Umbilical cord (tissue), 2 donors: ENCODE measurements around the gene KISS1. TPM values are rescaled to one million over a fixed set of nuclear protein-coding genes. Genes with fewer than 3 reads are reported as not detected.
"Not testable (repeated sequence)": the region's sequence is repeated elsewhere in the genome, so short reads cannot be mapped to it uniquely, and the experiment has no call there.

Experiments used
- DNase-seq: peaks from one replicate; pipeline ENCODE4 v3.0.0-alpha.2; 2015; ENCODE audit warnings: low spot score
- total RNA-seq: library from RNA; depleted of rRNA; stranded (reverse); fragments of >200 nt; gene quantifications from one replicate; pipeline ENCODE4 v1.2.3, GENCODE V29; 2014; ENCODE audit warnings: low replicate concordance; ENCODE audit not compliant: insufficient read depth

KISS1 gene, protein sequence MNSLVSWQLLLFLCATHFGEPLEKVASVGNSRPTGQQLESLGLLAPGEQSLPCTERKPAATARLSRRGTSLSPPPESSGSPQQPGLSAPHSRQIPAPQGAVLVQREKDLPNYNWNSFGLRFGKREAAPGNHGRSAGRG
- total RNA-seq: not detected

GRCh38 chr1:204196068-204196795, at the start of gene KISS1:
TSS of gene KISS1 (minus strand) at chr1:204196491. CDS start at chr1:204192876, 3,615 bp downstream.
- DNase-seq: no peak

- DNase-seq: no peak
Observed at GRCh38 chr1:204242920-204243319, 46.6 kb upstream of the KISS1 start.

DNA sequence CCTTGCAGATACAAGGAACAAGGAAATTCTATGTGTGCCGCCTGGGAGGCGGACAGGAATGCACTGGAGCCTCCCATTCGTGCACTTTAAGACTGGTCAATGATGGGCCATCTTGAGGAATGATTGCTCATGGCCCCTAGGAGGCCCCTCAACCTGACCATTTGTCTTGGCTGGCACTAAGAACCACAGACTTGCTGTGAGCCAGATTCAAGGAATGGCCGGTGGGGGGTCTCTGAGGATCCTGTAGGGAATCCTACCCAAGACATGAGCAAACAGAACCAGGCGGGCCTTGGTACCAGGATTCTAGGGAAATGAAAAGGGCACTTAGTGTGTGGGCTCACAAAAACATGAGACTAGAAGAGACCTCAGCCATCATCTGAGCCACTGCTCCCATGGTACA, 45.6 kb upstream of the KISS1 start:
- DNase-seq: no peak

DNA sequence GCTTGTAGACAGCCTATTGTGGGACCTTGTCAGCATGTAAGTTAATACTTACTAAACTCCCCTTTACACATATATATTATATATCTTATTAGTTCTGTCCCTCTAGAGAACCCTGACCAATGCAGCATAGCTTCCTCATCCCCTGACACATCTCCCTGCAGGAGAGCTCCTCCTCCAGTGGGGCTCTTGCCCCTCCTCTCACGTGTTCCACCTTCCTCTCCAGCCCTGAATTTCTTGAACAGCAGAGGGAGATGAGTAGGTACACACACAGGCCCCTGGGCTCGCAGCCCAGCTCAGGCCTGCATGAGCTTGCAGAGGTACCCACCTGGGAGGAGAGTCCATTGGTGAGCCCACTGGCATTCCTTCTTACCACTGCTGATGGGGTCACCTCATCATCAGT, 44.8 kb upstream of the KISS1 start:
- DNase-seq: no peak

GRCh38 chr1:204240233-204240632, 43.9 kb upstream of the KISS1 start:
- DNase-seq: no peak

GRCh38 chr1:204239401-204239800, 43.1 kb upstream of the KISS1 start:
- not testable (repeated sequence) for DNase-seq

DNA sequence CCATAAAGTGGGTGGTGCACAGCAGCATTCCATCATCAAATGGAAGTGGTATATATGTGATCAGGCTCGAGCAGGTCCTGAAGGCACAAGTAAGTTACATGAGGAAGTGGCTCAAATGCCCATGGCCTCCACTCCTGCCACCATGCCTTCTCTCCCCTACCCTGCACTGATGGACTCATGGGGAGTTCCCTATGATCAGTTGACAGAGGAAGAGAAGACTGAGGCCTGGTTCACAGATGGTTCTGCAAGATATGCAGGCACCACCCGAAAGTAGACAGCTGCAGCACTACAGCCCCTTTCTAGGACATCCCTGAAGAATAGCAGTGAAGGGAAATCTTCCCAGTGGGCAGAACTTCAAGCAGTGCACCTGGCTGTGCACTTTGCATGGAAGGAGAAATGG, 42.2 kb upstream of the KISS1 start:
- not testable (repeated sequence) for DNase-seq

GRCh38 chr1:204237515-204237914, 41.2 kb upstream of the KISS1 start:
- not testable (repeated sequence) for DNase-seq

GRCh38 chr1:204232526-204232925, 36.2 kb upstream of the KISS1 start:
- no peak for DNase-seq

- DNase-seq: no peak
Observed at GRCh38 chr1:204230211-204230610, 33.9 kb upstream of the KISS1 start.

DNA sequence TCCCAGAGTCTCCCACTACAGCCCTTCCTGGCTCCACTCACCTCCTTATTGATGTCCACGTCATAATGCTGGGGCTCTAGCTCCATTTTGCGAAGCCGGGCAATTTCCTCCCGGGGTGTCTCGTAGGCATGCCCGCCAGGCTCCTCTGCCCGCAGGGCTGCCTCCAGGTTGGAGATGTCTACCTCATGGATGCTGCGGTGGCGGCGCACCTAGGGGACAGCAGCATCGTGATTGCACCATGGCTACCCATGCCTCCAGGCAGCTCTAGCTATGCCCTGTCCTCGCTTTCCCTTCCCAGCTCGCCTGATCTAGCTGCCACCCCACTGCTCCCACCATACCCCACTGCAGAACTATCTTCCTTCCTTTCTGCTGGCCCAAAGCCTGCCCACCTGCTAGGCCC, 32.6 kb upstream of the KISS1 start:
- DNase-seq: no peak

DNA sequence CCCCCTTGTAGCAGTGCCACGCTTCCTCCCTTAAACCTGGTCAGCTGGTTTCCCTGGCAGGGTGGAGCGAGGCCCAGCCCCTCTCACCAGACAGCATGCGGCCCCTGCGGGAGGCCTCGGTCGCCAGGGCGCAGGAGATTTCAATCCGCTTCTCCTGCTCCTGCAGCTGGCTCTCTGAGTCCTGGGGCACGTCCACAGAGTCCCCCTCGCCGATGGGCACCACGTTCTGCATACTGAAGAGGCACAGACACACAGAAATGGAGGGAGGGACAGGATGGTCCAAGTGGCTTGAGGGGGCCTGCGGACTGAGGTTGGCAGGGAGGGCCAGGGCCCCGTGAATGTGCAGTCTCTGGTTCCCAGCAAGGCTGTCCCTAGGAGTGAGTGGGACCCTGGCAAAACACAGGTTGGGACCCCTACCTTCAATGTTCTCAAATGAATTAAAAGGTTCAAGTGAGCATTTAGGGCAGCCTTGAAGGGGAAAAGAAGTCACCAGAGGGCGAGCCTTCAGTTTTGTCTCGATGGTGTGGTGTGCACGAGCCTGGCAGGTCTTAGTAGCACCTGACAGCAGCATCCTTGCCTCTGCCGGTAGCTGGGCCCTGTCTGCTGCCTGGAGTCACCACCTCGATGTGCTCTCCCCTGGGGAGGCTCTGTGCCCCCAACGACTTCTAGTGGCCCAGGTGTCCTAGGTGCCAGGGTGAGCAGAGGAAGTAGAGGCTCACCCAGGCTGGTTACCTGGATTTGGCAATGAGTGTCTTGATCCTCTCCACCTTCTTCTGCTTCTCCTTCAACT, 31.9 kb upstream of the KISS1 start:
- DNase-seq: no peak

- no peak for DNase-seq
Observed at GRCh38 chr1:204227351-204227750, 31.1 kb upstream of the KISS1 start.

GRCh38 chr1:204225841-204226735, 29.8 kb upstream of the KISS1 start:
- DNase-seq: peak; percentile 71

DNA sequence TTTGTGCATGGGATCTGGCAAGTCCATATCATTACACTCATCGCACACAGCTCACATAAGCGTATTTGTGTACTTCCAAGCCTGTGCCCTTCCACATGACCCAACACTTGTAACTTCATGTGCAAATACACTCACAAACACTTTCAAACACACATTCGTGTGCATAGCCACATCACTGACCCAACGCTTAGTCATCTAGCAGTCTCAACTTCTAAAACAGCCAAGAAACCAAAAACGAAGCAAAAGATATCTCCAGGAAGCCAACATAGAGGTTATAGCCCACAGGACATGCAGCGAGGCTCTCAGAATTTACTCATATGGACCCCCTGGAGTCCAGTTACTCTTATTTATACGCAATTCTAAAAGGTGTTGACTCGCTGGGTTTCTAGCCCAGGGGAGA, 28.4 kb upstream of the KISS1 start:
- DNase-seq: no peak

DNA sequence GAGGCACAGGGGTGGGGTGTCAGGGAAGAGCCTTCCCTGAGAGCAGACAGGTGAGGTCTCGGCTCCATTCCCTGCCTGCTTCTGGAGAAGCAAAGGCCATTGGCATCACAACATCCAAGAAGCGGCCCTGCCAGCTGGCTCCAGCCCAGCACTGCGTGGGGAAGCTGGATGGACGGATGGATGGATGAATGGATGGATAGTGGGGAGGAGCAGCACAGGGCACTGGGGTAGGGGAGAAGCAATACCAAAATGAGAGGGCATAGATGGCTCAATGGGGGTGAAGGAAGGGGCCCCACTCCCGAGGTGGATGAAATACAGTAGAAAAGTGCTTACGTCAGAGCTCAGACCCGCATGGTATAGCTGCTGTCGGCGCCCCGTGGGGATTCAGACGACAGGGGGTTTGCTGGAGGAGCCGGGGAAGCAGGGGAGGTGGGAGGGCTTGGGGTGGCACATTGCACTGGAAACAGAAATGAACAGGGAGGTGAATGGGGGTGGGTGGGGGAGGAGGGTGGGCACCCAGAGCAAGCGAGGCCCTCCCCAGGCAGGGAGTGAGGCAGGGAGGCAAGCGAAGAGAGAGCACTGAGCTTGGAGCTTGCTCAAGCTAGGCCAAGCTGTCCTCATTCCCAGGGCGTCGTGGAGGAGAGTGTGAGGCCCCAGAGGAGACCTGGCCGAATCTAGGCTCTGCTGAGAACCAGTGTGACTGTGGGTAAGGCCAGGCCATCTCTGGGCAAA, 27.0 kb upstream of the KISS1 start:
- DNase-seq: no peak

DNA sequence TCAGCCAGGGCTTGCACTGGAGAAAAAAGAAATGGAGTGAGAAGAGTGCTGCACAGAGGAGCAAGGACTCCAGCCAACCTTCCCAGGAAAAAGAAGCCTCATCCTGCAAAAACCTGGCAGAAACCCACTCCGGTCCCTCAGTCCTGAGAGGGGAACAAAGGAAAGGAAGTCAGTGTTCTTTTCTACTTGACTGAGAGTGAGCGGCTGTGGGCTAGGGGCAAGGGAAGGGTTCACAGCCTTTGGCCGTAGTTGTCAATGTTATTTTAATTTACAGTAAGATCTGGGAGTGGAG, 26.4 kb upstream of the KISS1 start:
- no peak for DNase-seq

GRCh38 chr1:204222006-204222763, 25.9 kb upstream of the KISS1 start:
- no peak for DNase-seq

GRCh38 chr1:204221271-204221670, 25.0 kb upstream of the KISS1 start:
- DNase-seq: no peak

- no peak for DNase-seq
Observed at GRCh38 chr1:204219971-204220616, 23.8 kb upstream of the KISS1 start.
